Adrenal gland (tissue), 12 donors: ENCODE results near the gene MFAP3. TPM values are rescaled to one million over a fixed set of nuclear protein-coding genes. Genes with fewer than 3 reads are reported as not detected.

ENCODE experiments used
- DNase-seq, 7 donors: peaks; one replicate each; pipeline ENCODE4 v3.0.0-alpha.2; 2019 to 2020
- H3K27ac ChIP-seq, 5 donors: fragments of 200-600 bp; sonication (generic) in 4 of 5; 1 replicate in 3 of 5; 2 replicates in 2 of 5; pipeline versions ENCODE4 v1.5.1 to v1.8.0; 2016 to 2020; ENCODE audit warnings: mild to moderate bottlenecking in 1 of 5
- H3K27me3 ChIP-seq: fragments of 200-600 bp; 2 replicates; pipeline ENCODE4 v1.8.0; 2021
- H3K36me3 ChIP-seq, 2 donors: fragments of 200-600 bp; replicated peaks in 1 of 2; 1 replicate in 1 of 2; 2 replicates in 1 of 2; pipeline versions ENCODE4 v1.5.1 to v1.8.0; 2018 to 2022
- H3K4me1 ChIP-seq, 2 donors: fragments of 200-600 bp; replicated peaks in 1 of 2; 1 replicate in 1 of 2; 2 replicates in 1 of 2; pipeline versions ENCODE4 v1.5.1 to v1.8.0; 2018 to 2021
- H3K4me3 ChIP-seq, 4 donors: fragments of 200-600 bp; sonication (generic) in 3 of 4; one replicate each; pipeline ENCODE4 v1.5.1; 2016 to 2018
- H3K9me3 ChIP-seq, 3 donors: fragments of 200-600 bp; sonication (generic) in 1 of 3; replicated peaks in 1 of 3; 1 replicate in 2 of 3; 2 replicates in 1 of 3; pipeline versions ENCODE4 v1.5.1 to v1.8.0; 2016 to 2021
- POLR2A ChIP-seq, 2 donors: fragments of 450-650 bp; IDR thresholded peaks; one replicate each; pipeline ENCODE4 v1.6.1; 2017; ENCODE audit warnings: antibody characterized with exemption in 2 of 2, mild to moderate bottlenecking in 2 of 2, moderate library complexity in 1 of 2
- WGBS, 4 donors: extraction: QIAGEN DNeasy Blood & Tissue Kit in 2 of 4; methylation state at CpG; one replicate each; pipeline versions ENCODE4 v1.1.5 to v1.1.7; 2013 to 2017; 5-methylcytosine and 5-hydroxymethylcytosine counted together
- intact Hi-C, 2 donors: fragments of 100-400 bp; cut with DNase I; formaldehyde crosslinking; loops; one replicate each; pipeline versions ENCODE4 v1.14.1 to v1.15.0; 2022 to 2023
- polyA plus RNA-seq, 3 donors: library from polyadenylated mRNA; stranded (reverse); fragments of 200-250 nt in 2 of 3; fragments of 350-450 nt in 1 of 3; fragmentation: Illumina TruSeq in 1 of 3; extraction: RNeasy Lipid Tissue Mini Kit (QIAGEN cat#74804) in 1 of 3; gene quantifications; one replicate each; pipeline ENCODE4 v1.2.3, GENCODE V29; 2013 to 2014
- total RNA-seq, 9 donors: library from RNA; depleted of rRNA in 4 of 9; stranded (reverse); fragments of >200 nt in 4 of 9; fragments of 120-200 nt in 1 of 9; fragmentation: NEBNext Ultra II Directional in 1 of 9; extraction: Animal tissue kit (Norgen Biotek cat#: 25700) in 1 of 9; gene quantifications; one replicate each; pipeline versions ENCODE4 v1.1.0 to v1.2.4, GENCODE V29; 2013 to 2023
- TF ChIP-seq, protein P1 (sequence below), 6 experiments: fragments of 450-650 bp in 4 of 6; fragments of 200-600 bp in 2 of 6; sonication (generic) in 1 of 6; IDR thresholded peaks; 1 replicate in 5 of 6; 2 replicates in 1 of 6; pipeline versions ENCODE4 v1.5.1 to v1.8.0; 2016 to 2021; ENCODE audit warnings: antibody characterized with exemption in 6 of 6, mild to moderate bottlenecking in 2 of 6, moderate library complexity in 1 of 6
- donor health status: healthy with polysubstance abuse.
- donor health status: Bipolar disorder and iron deficiency.
- donor health status: DM: yes; HTN: yes; CAD: no.
- donor health status: DM: no; HTN: no; CAD: no.
- donor health status: DM: no; HTN: no; CAD: no.
- donor health status: DM: yes; HTN: yes; CAD: no.

The MFAP3 gene
- total and polyA plus RNA-seq, 12 donors: 1.4 to 55.4 (median 29.0) TPM

- intact Hi-C loops: no loop called here
- TF ChIP-seq POLR2A (IDR thresholded peaks at IDR 0.05): no peak
- TF ChIP-seq, protein P1, sequence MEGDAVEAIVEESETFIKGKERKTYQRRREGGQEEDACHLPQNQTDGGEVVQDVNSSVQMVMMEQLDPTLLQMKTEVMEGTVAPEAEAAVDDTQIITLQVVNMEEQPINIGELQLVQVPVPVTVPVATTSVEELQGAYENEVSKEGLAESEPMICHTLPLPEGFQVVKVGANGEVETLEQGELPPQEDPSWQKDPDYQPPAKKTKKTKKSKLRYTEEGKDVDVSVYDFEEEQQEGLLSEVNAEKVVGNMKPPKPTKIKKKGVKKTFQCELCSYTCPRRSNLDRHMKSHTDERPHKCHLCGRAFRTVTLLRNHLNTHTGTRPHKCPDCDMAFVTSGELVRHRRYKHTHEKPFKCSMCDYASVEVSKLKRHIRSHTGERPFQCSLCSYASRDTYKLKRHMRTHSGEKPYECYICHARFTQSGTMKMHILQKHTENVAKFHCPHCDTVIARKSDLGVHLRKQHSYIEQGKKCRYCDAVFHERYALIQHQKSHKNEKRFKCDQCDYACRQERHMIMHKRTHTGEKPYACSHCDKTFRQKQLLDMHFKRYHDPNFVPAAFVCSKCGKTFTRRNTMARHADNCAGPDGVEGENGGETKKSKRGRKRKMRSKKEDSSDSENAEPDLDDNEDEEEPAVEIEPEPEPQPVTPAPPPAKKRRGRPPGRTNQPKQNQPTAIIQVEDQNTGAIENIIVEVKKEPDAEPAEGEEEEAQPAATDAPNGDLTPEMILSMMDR (IDR thresholded peaks at IDR 0.05): no peak
- Histone ChIP-seq H3K9me3 (no peaks in the 10 kb centered on the region), H3K4me3 (no peak overlapping the region), H3K27ac (no peak overlapping the region), H3K27me3 (no peaks in the 10 kb centered on the region), H3K4me1 (no peaks in the 10 kb centered on the region), H3K36me3 (no peaks in the 10 kb centered on the region)
- no peak for DNase-seq
- 67 to 72% (median 70%) methylated on average over 3 to 4 of the region's 4 CpGs for WGBS, 4 donors
Observed at GRCh38 chr5:154103233-154103632, 64.5 kb downstream of the MFAP3 start.

Other genes starting within 250 kb of the MFAP3 start
- gene FAM114A2, start 57 bp upstream of the MFAP3 start, total RNA-seq: 10 to 100 TPM; 14.0 to 43.7 (median 31.4) TPM
- 10 to 100 TPM in 2 of 3 donors, 1 to 10 TPM in 1; 6.5 to 32.7 (median 11.2) TPM for gene FAM114A2, start 57 bp upstream of the MFAP3 start, polyA plus RNA-seq
- 10 to 100 TPM; 18.8 to 74.1 (median 44.7) TPM for gene GALNT10, start 151.8 kb downstream of the MFAP3 start, total RNA-seq
- 10 to 100 TPM in 1 of 3 donors, 1 to 10 TPM in 2; 5.6 to 55.9 (median 7.3) TPM for gene GALNT10, start 151.8 kb downstream of the MFAP3 start, polyA plus RNA-seq